Measurements from ENCODE around the gene BBX.

The BBX gene

GRCh38 chr3:107524326-107524840, 1.6 kb downstream of the BBX start:
- no peak for ATAC-seq
- TF ChIP-seq TOX (CRISPR knock-in tag; IDR thresholded peaks at IDR 0.05; ENCODE audit: borderline replicate concordance) = no peak

GRCh38 chr3:107524841-107525643, 2.3 kb downstream of the BBX start:
- TF ChIP-seq POU6F1 (CRISPR knock-in tag; IDR thresholded peaks at IDR 0.05; ENCODE audit: borderline replicate concordance, low read depth) (no peak), SNAI2 (CRISPR knock-in tag; IDR thresholded peaks at IDR 0.05) (no peak), ZNF565 (CRISPR knock-in tag; conservative IDR thresholded peaks at IDR 0.05; ENCODE audit: low read depth) (no peak), CSRNP3 (CRISPR knock-in tag; IDR thresholded peaks at IDR 0.05) (no peak), PATZ1 (CRISPR knock-in tag; IDR thresholded peaks at IDR 0.05; ENCODE audit: borderline replicate concordance) (no peak)
- ATAC-seq = no peak

- ATAC-seq = no peak
- TF ChIP-seq ZNF565 (CRISPR knock-in tag; conservative IDR thresholded peaks at IDR 0.05; ENCODE audit: low read depth) (no peak), PPARA (CRISPR knock-in tag; IDR thresholded peaks at IDR 0.05; ENCODE audit: borderline replicate concordance) (no peak), POU6F1 (CRISPR knock-in tag; IDR thresholded peaks at IDR 0.05; ENCODE audit: borderline replicate concordance, low read depth) (no peak), ZNF70 (CRISPR knock-in tag; IDR thresholded peaks at IDR 0.05) (no peak), CSRNP3 (CRISPR knock-in tag; IDR thresholded peaks at IDR 0.05) (no peak), SNAI2 (CRISPR knock-in tag; IDR thresholded peaks at IDR 0.05) (no peak)
These were observed 3.0 kb downstream of the BBX start for GRCh38 chr3:107525644-107526305.

- no peak for ATAC-seq
- no peak for TF ChIP-seq CSRNP3 (CRISPR knock-in tag; IDR thresholded peaks at IDR 0.05)
- no peak for TF ChIP-seq PPARA (CRISPR knock-in tag; IDR thresholded peaks at IDR 0.05; ENCODE audit: borderline replicate concordance)
These were observed 9.2 kb downstream of the BBX start for GRCh38 chr3:107531917-107532469.

- no peak for ATAC-seq
- TF ChIP-seq TSHZ2 (CRISPR knock-in tag; IDR thresholded peaks at IDR 0.05) (no peak), ESRRG (CRISPR knock-in tag; IDR thresholded peaks at IDR 0.05) (no peak), CSRNP3 (CRISPR knock-in tag; IDR thresholded peaks at IDR 0.05) (no peak), ZFP3 (CRISPR knock-in tag; IDR thresholded peaks at IDR 0.05) (no peak), ZNF8 (CRISPR knock-in tag; IDR thresholded peaks at IDR 0.05) (no peak)
These were observed 18.1 kb downstream of the BBX start for GRCh38 chr3:107540857-107541256.

Data from SK-N-SH treated with all-trans-retinoic acid at 6 μM for 48 hours (cell line).